ENCODE measurements around the gene CLCNKA. TPM values are rescaled to one million over a fixed set of nuclear protein-coding genes. Genes with fewer than 3 reads are reported as not detected.

The CLCNKA gene
- total and polyA plus RNA-seq, 2 experiments from 2014 or later = 1.3 TPM

GRCh38 chr1:16047791-16048475, 26.1 kb downstream of the CLCNKA start:
- WGBS (ENCODE audit: low lambda C conversion rate, missing lambda C conversion rate) = 92% methylated on average over 11 of the region's 19 CpGs
- H3K36me3 ChIP-seq (replicated peaks; ENCODE audit: insufficient read depth, low read depth) = no peaks in the 10 kb centered on the region
- H3K9me2 ChIP-seq (replicated peaks; ENCODE audit: insufficient read depth) = no peaks in the 10 kb centered on the region
- no peaks in the 10 kb centered on the region for H3K9me3 ChIP-seq (ENCODE audit: low read depth)
- DNase-seq (ENCODE audit: low spot score) = no peak
- no peaks in the 10 kb centered on the region for H4K20me1 ChIP-seq (ENCODE audit: insufficient read depth, poor library complexity, severe bottlenecking)
- TF ChIP-seq EZH2 (IDR thresholded peaks at IDR 0.05; ENCODE audit: borderline replicate concordance) = no peak
- no peak for TF ChIP-seq CTCF (IDR thresholded peaks at IDR 0.05; ENCODE audit: poor library complexity)
- TF ChIP-seq EZH2phosphoT487 (IDR thresholded peaks at IDR 0.05; ENCODE audit: low read depth, severe bottlenecking, unreplicated experiment) = no peak
- H3K27me3 ChIP-seq = no peaks in the 10 kb centered on the region
- H3K4me1 ChIP-seq (ENCODE audit: insufficient read depth) = peaks cover 7% of the 10 kb centered on the region
- no peak overlapping the region for H2AFZ ChIP-seq
- no peaks in the 10 kb centered on the region for H3K79me2 ChIP-seq
- H3K4me3 ChIP-seq = no peak overlapping the region
- H3K27ac ChIP-seq = no peak overlapping the region
- peak overlapping the region; percentile 85 for H3K4me2 ChIP-seq

- H3K36me3 ChIP-seq (replicated peaks; ENCODE audit: insufficient read depth, low read depth) = no peaks in the 10 kb centered on the region
- H2AFZ ChIP-seq = peak overlapping the region; percentile 81
- no peaks in the 10 kb centered on the region for H3K9me3 ChIP-seq (ENCODE audit: low read depth)
- DNase-seq (ENCODE audit: low spot score) = peak; percentile 88
- H3K4me2 ChIP-seq = peak overlapping the region; percentile 85
- under 1% methylated on average over 15 of the region's 25 CpGs for WGBS (ENCODE audit: low lambda C conversion rate, missing lambda C conversion rate)
- no peaks in the 10 kb centered on the region for H3K9me2 ChIP-seq (replicated peaks; ENCODE audit: insufficient read depth)
- TF ChIP-seq EZH2 (IDR thresholded peaks at IDR 0.05; ENCODE audit: borderline replicate concordance) = no peak
- peak; percentile 30 for TF ChIP-seq CTCF (IDR thresholded peaks at IDR 0.05; ENCODE audit: poor library complexity)
- H3K4me1 ChIP-seq (ENCODE audit: insufficient read depth) = peaks cover 7% of the 10 kb centered on the region
- peak overlapping the region; percentile 24 for H3K27ac ChIP-seq
- H3K27me3 ChIP-seq = no peaks in the 10 kb centered on the region
- H3K79me2 ChIP-seq = no peaks in the 10 kb centered on the region
- H3K4me3 ChIP-seq = peak overlapping the region; percentile 26
- no peaks in the 10 kb centered on the region for H4K20me1 ChIP-seq (ENCODE audit: insufficient read depth, poor library complexity, severe bottlenecking)
Measured at GRCh38 chr1:16048573-16049189, 26.8 kb downstream of the CLCNKA start.

- WGBS (ENCODE audit: low lambda C conversion rate, missing lambda C conversion rate) = 89% methylated on average over 7 of the region's 7 CpGs
Measured at GRCh38 chr1:16050328-16050727, 28.5 kb downstream of the CLCNKA start.

More at GRCh38 chr1:16050328-16050727, 28.5 kb downstream of the CLCNKA start:
- Histone ChIP-seq H3K27me3 (no peaks in the 10 kb centered on the region), H3K36me3 (replicated peaks; ENCODE audit: insufficient read depth, low read depth) (no peaks in the 10 kb centered on the region), H3K4me2 (no peak overlapping the region), H3K9me3 (ENCODE audit: low read depth) (no peaks in the 10 kb centered on the region), H3K79me2 (no peaks in the 10 kb centered on the region), H4K20me1 (ENCODE audit: insufficient read depth, poor library complexity, severe bottlenecking) (no peaks in the 10 kb centered on the region), H2AFZ (no peak overlapping the region), H3K4me3 (no peak overlapping the region), H3K27ac (no peak overlapping the region), H3K4me1 (ENCODE audit: insufficient read depth) (peaks cover 7% of the 10 kb centered on the region), H3K9me2 (replicated peaks; ENCODE audit: insufficient read depth) (no peaks in the 10 kb centered on the region)
- no peak for DNase-seq (ENCODE audit: low spot score)
- TF ChIP-seq EZH2phosphoT487 (IDR thresholded peaks at IDR 0.05; ENCODE audit: low read depth, severe bottlenecking, unreplicated experiment) (no peak), EZH2 (IDR thresholded peaks at IDR 0.05; ENCODE audit: borderline replicate concordance) (no peak), CTCF (IDR thresholded peaks at IDR 0.05; ENCODE audit: poor library complexity) (no peak)
